HCT116 (cell line): Measurements from ENCODE around the gene RAI1.

Experiments used
- CEBPB ChIP-seq: IDR thresholded peaks from 2 replicates; pipeline ENCODE4 v1.6.1; 2012; ENCODE audit warnings: low read depth
- CTCF ChIP-seq, 3 experiments: fragments of 200-600 bp in 1 of 3; sonication (generic) in 1 of 3; IDR thresholded peaks in 2 of 3; conservative IDR thresholded peaks in 1 of 3; 2 replicates each; pipeline ENCODE4 v1.5.1; 2012 to 2017; ENCODE audit warnings: low read depth in 2 of 3, low read length in 2 of 3, antibody characterized with exemption in 1 of 3, borderline replicate concordance in 1 of 3, control low read depth in 1 of 3, mild to moderate bottlenecking in 1 of 3, mixed read lengths in 1 of 3, mixed run types in 1 of 3, moderate library complexity in 1 of 3; ENCODE audit not compliant: insufficient read depth in 1 of 3
- REST ChIP-seq: IDR thresholded peaks from 2 replicates; pipeline ENCODE4 v1.6.1; 2012; ENCODE audit warnings: low read depth

- TF ChIP-seq CTCF (IDR thresholded peaks at IDR 0.05 in 2 of 3, conservative IDR thresholded peaks at IDR 0.05 in 1 of 3; ENCODE audit: borderline replicate concordance in 1 of 3, insufficient read depth in 1 of 3, low read depth in 2 of 3, low read length in 2 of 3) (no peak), REST (no peak), CEBPB (no peak)
Observed at GRCh38 chr17:17703140-17703919, 22.1 kb downstream of the RAI1 start.
